Measurements from ENCODE around the gene MCC.
A peak's percentile ranks its signal among the peaks of the same experiment; 100 is the strongest.

Gene MCC

DNA sequence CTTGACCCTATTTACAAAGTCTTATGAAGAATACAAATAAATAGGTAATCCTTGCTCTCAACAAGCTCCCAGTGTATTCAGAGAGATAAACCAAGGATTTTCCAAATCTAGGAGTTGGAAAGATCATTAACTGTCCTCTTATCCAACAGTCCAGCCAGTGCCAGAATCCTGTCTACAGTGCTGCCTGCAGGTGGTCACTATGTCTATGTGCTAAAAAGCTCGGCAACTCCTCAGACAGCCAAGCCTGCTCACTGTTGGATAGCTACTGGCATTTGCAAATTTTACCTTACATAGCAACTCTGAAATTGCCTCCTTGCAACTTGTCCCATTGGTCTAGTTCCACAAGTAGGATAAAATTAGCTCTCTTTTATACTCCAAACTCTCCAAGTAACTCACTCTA lies 324.2 kb downstream of the MCC start:
- no peaks in the 10 kb centered on the region for H3K4me1 ChIP-seq (ENCODE audit: control insufficient read depth in 1 of 2, insufficient read depth in 2 of 2, low read length in 2 of 2)
- H4K12ac ChIP-seq (ENCODE audit: low read depth, low read length) = no peak overlapping the region
- no peak overlapping the region for H2BK12ac ChIP-seq (ENCODE audit: low read length)
- H3K18ac ChIP-seq (ENCODE audit: low read length) = no peak overlapping the region
- no peak overlapping the region for H3K4ac ChIP-seq (ENCODE audit: low read depth, low read length)
- no peaks in the 10 kb centered on the region for H3K79me1 ChIP-seq (ENCODE audit: low read length)
- H3K36me3 ChIP-seq (ENCODE audit: control insufficient read depth in 1 of 2, insufficient read depth in 2 of 2, low read length in 2 of 2) = no peaks in the 10 kb centered on the region
- H3K27ac ChIP-seq (ENCODE audit: low read depth, low read length) = no peak overlapping the region
- H3K9me3 ChIP-seq (ENCODE audit: insufficient read depth, low read depth, low read length) = no peaks in the 10 kb centered on the region
- H2AK5ac ChIP-seq (ENCODE audit: low read length) = no peak overlapping the region
- H3K27me3 ChIP-seq (ENCODE audit: insufficient read depth, low read length) = no peaks in the 10 kb centered on the region
- H4K8ac ChIP-seq (ENCODE audit: low read depth, low read length) = no peak overlapping the region
- H3K9ac ChIP-seq (ENCODE audit: low read length) = no peak overlapping the region
- no peak for DNase-seq
- H2BK5ac ChIP-seq (ENCODE audit: low read depth, low read length, poor library complexity) = no peak overlapping the region
- no peaks in the 10 kb centered on the region for H3K79me2 ChIP-seq (ENCODE audit: control insufficient read depth, insufficient read depth, low read length, poor library complexity)
- H3K23ac ChIP-seq (ENCODE audit: low read length) = no peak overlapping the region
- no peak overlapping the region for H2BK120ac ChIP-seq (ENCODE audit: insufficient read depth, low read length, poor library complexity)
- H4K91ac ChIP-seq (ENCODE audit: low read depth, low read length) = no peak overlapping the region
- H3K14ac ChIP-seq (ENCODE audit: low read length) = no peak overlapping the region
- no peak overlapping the region for H2AFZ ChIP-seq (ENCODE audit: insufficient read depth, low read length, poor library complexity)
- H3K4me3 ChIP-seq (ENCODE audit: low read depth, low read length) = no peak overlapping the region
- no CpG with 5 or more reads among the region's 1 CpG for WGBS (ENCODE audit: extremely low coverage, insufficient coverage, insufficient read length)
- no peak overlapping the region for H3K4me2 ChIP-seq (ENCODE audit: low read length)

DNA sequence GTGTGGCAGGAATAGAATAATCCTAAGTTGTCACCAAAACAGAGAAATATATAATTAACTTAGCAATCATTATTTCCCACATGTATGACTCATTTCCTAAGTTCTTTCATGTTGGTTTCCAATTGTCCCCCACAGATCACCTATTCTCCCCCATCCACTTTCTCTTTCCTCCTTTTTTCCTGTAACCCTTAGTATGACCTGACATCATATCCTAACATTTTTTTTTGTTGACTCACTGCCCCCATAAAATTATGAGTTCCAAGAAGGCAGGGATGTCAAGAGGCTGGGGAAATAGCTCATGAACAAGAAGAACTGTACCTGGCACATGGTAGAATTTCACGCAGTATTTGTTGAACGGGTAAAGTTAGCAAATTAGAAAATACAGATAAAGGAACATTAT lies 324.9 kb downstream of the MCC start:
- Histone ChIP-seq H4K91ac (ENCODE audit: low read depth, low read length) (no peak overlapping the region), H3K4ac (ENCODE audit: low read depth, low read length) (no peak overlapping the region), H3K23ac (ENCODE audit: low read length) (no peak overlapping the region), H3K79me2 (ENCODE audit: control insufficient read depth, insufficient read depth, low read length, poor library complexity) (no peaks in the 10 kb centered on the region), H4K12ac (ENCODE audit: low read depth, low read length) (no peak overlapping the region), H3K4me3 (ENCODE audit: low read depth, low read length) (no peak overlapping the region), H3K9ac (ENCODE audit: low read length) (no peak overlapping the region), H3K4me2 (ENCODE audit: low read length) (no peak overlapping the region), H2BK5ac (ENCODE audit: low read depth, low read length, poor library complexity) (no peak overlapping the region), H3K9me3 (ENCODE audit: insufficient read depth, low read depth, low read length) (no peaks in the 10 kb centered on the region), H3K27ac (ENCODE audit: low read depth, low read length) (no peak overlapping the region), H2BK12ac (ENCODE audit: low read length) (no peak overlapping the region), H2AFZ (ENCODE audit: insufficient read depth, low read length, poor library complexity) (no peak overlapping the region), H3K4me1 (ENCODE audit: control insufficient read depth in 1 of 2, insufficient read depth in 2 of 2, low read length in 2 of 2) (no peaks in the 10 kb centered on the region), H2BK120ac (ENCODE audit: insufficient read depth, low read length, poor library complexity) (no peak overlapping the region), H3K18ac (ENCODE audit: low read length) (no peak overlapping the region), H3K36me3 (ENCODE audit: control insufficient read depth in 1 of 2, insufficient read depth in 2 of 2, low read length in 2 of 2) (no peaks in the 10 kb centered on the region), H4K8ac (ENCODE audit: low read depth, low read length) (no peak overlapping the region), H2AK5ac (ENCODE audit: low read length) (no peak overlapping the region), H3K79me1 (ENCODE audit: low read length) (no peaks in the 10 kb centered on the region), H3K27me3 (ENCODE audit: insufficient read depth, low read length) (no peaks in the 10 kb centered on the region), H3K14ac (ENCODE audit: low read length) (no peak overlapping the region)
- peak in 1 of 2 donors; percentile 5 for DNase-seq
- no CpG with 5 or more reads among the region's 2 CpGs for WGBS (ENCODE audit: extremely low coverage, insufficient coverage, insufficient read length)

GRCh38 chr5:113162770-113163169 lies 325.5 kb downstream of the MCC start:
- no peaks in the 10 kb centered on the region for H3K79me2 ChIP-seq (ENCODE audit: control insufficient read depth, insufficient read depth, low read length, poor library complexity)
- WGBS (ENCODE audit: extremely low coverage, insufficient coverage, insufficient read length) = no CpG with 5 or more reads among the region's 3 CpGs

GRCh38 chr5:113162208-113162607 lies 326.0 kb downstream of the MCC start:
- no peak overlapping the region for H3K23ac ChIP-seq (ENCODE audit: low read length)
- no peaks in the 10 kb centered on the region for H3K27me3 ChIP-seq (ENCODE audit: insufficient read depth, low read length)
- no peaks in the 10 kb centered on the region for H3K36me3 ChIP-seq (ENCODE audit: control insufficient read depth in 1 of 2, insufficient read depth in 2 of 2, low read length in 2 of 2)
- no peak overlapping the region for H3K4me3 ChIP-seq (ENCODE audit: low read depth, low read length)
- no peaks in the 10 kb centered on the region for H3K79me1 ChIP-seq (ENCODE audit: low read length)
- H2BK12ac ChIP-seq (ENCODE audit: low read length) = no peak overlapping the region
- WGBS (ENCODE audit: extremely low coverage, insufficient coverage, insufficient read length) = no CpG with 5 or more reads among the region's 3 CpGs
- no peak overlapping the region for H4K91ac ChIP-seq (ENCODE audit: low read depth, low read length)
- H3K9ac ChIP-seq (ENCODE audit: low read length) = no peak overlapping the region
- H2AFZ ChIP-seq (ENCODE audit: insufficient read depth, low read length, poor library complexity) = no peak overlapping the region
- no peak overlapping the region for H3K18ac ChIP-seq (ENCODE audit: low read length)
- H3K4me2 ChIP-seq (ENCODE audit: low read length) = no peak overlapping the region
- DNase-seq = no peak
- no peak overlapping the region for H4K8ac ChIP-seq (ENCODE audit: low read depth, low read length)
- H3K14ac ChIP-seq (ENCODE audit: low read length) = no peak overlapping the region
- H3K27ac ChIP-seq (ENCODE audit: low read depth, low read length) = no peak overlapping the region
- H3K4me1 ChIP-seq (ENCODE audit: control insufficient read depth in 1 of 2, insufficient read depth in 2 of 2, low read length in 2 of 2) = peaks cover 0 to under 1% of the 10 kb centered on the region in 2 experiments
- no peaks in the 10 kb centered on the region for H3K79me2 ChIP-seq (ENCODE audit: control insufficient read depth, insufficient read depth, low read length, poor library complexity)
- H2BK5ac ChIP-seq (ENCODE audit: low read depth, low read length, poor library complexity) = no peak overlapping the region
- no peak overlapping the region for H4K12ac ChIP-seq (ENCODE audit: low read depth, low read length)
- H3K9me3 ChIP-seq (ENCODE audit: insufficient read depth, low read depth, low read length) = no peaks in the 10 kb centered on the region
- H2AK5ac ChIP-seq (ENCODE audit: low read length) = no peak overlapping the region
- H2BK120ac ChIP-seq (ENCODE audit: insufficient read depth, low read length, poor library complexity) = no peak overlapping the region
- H3K4ac ChIP-seq (ENCODE audit: low read depth, low read length) = no peak overlapping the region

More at GRCh38 chr5:113162770-113163169, 325.5 kb downstream of the MCC start:
- Histone ChIP-seq H3K14ac (ENCODE audit: low read length) (no peak overlapping the region), H2BK12ac (ENCODE audit: low read length) (no peak overlapping the region), H4K91ac (ENCODE audit: low read depth, low read length) (no peak overlapping the region), H3K79me1 (ENCODE audit: low read length) (no peaks in the 10 kb centered on the region), H3K27me3 (ENCODE audit: insufficient read depth, low read length) (no peaks in the 10 kb centered on the region), H3K9ac (ENCODE audit: low read length) (no peak overlapping the region), H2BK120ac (ENCODE audit: insufficient read depth, low read length, poor library complexity) (no peak overlapping the region), H3K4me3 (ENCODE audit: low read depth, low read length) (no peak overlapping the region), H4K12ac (ENCODE audit: low read depth, low read length) (no peak overlapping the region), H3K27ac (ENCODE audit: low read depth, low read length) (no peak overlapping the region), H3K36me3 (ENCODE audit: control insufficient read depth in 1 of 2, insufficient read depth in 2 of 2, low read length in 2 of 2) (no peaks in the 10 kb centered on the region), H3K9me3 (ENCODE audit: insufficient read depth, low read depth, low read length) (no peaks in the 10 kb centered on the region), H3K23ac (ENCODE audit: low read length) (no peak overlapping the region), H3K4ac (ENCODE audit: low read depth, low read length) (no peak overlapping the region), H2BK5ac (ENCODE audit: low read depth, low read length, poor library complexity) (no peak overlapping the region), H3K4me1 (ENCODE audit: control insufficient read depth in 1 of 2, insufficient read depth in 2 of 2, low read length in 2 of 2) (no peaks in the 10 kb centered on the region), H2AK5ac (ENCODE audit: low read length) (no peak overlapping the region), H3K4me2 (ENCODE audit: low read length) (no peak overlapping the region), H3K18ac (ENCODE audit: low read length) (no peak overlapping the region), H2AFZ (ENCODE audit: insufficient read depth, low read length, poor library complexity) (no peak overlapping the region), H4K8ac (ENCODE audit: low read depth, low read length) (no peak overlapping the region)
- DNase-seq = peak in 1 of 2 donors; percentile 52
